Measurements from ENCODE around the gene DLG5.

- TF ChIP-seq BHLHE40 (IDR thresholded peaks at IDR 0.05; ENCODE audit: borderline replicate concordance in 1 of 2, low read depth in 2 of 2, low read length in 1 of 2) = no peak
- TF ChIP-seq CTCF (IDR thresholded peaks at IDR 0.05 in 2 of 3, conservative IDR thresholded peaks at IDR 0.05 in 1 of 3; ENCODE audit: control insufficient read depth in 2 of 3, extremely low read depth in 1 of 3, insufficient read depth in 1 of 3, low read depth in 3 of 3, low read length in 3 of 3) = no peak
- no peak for TF ChIP-seq NRF1 (conservative IDR thresholded peaks at IDR 0.05; ENCODE audit: low read depth, low read length)
- TF ChIP-seq TAF1 (IDR thresholded peaks at IDR 0.05; ENCODE audit: borderline replicate concordance, low read depth, low read length) = no peak
- TF ChIP-seq ASH2L (IDR thresholded peaks at IDR 0.05; ENCODE audit: borderline replicate concordance, low read depth) = no peak
- no peak for TF ChIP-seq EZH2 (IDR thresholded peaks at IDR 0.05; ENCODE audit: borderline replicate concordance, control insufficient read depth, low read depth, low read length)
- TF ChIP-seq NR2C1 (IDR thresholded peaks at IDR 0.05) = no peak
- no peak for TF ChIP-seq GABPA (IDR thresholded peaks at IDR 0.05; ENCODE audit: low read depth)
- TF ChIP-seq KDM1A (IDR thresholded peaks at IDR 0.05; ENCODE audit: borderline replicate concordance) = no peak
- TF ChIP-seq ZNF592 (IDR thresholded peaks at IDR 0.05) = no peak
- no peak for TF ChIP-seq SREBF2 (IDR thresholded peaks at IDR 0.05; ENCODE audit: low read length)
- TF ChIP-seq ZBED1 (IDR thresholded peaks at IDR 0.05; ENCODE audit: borderline replicate concordance) = no peak
- no peak for TF ChIP-seq USF1 (IDR thresholded peaks at IDR 0.05; ENCODE audit: borderline replicate concordance, extremely low read length, insufficient read depth, low read depth, low read length)
Observed at GRCh38 chr10:77894058-77894457, 32.5 kb downstream of the DLG5 start.
